Measurements from ENCODE around the gene MYOCD. TPM values are rescaled to one million over a fixed set of nuclear protein-coding genes. Genes with fewer than 3 reads are reported as not detected.

MYOCD gene
- total RNA-seq, 4 donors from 2014 or later = 0.34 to 2.8 (median 0.78) TPM

GRCh38 chr17:12620200-12620720, 45.4 kb upstream of the MYOCD start:
- no peaks in the 10 kb centered on the region for H3K4me1 ChIP-seq
- H3K4me3 ChIP-seq = no peak overlapping the region
- no peaks in the 10 kb centered on the region for H3K36me3 ChIP-seq
- TF ChIP-seq POLR2AphosphoS5 (IDR thresholded peaks at IDR 0.05) = no peak
- TF ChIP-seq, protein P1, sequence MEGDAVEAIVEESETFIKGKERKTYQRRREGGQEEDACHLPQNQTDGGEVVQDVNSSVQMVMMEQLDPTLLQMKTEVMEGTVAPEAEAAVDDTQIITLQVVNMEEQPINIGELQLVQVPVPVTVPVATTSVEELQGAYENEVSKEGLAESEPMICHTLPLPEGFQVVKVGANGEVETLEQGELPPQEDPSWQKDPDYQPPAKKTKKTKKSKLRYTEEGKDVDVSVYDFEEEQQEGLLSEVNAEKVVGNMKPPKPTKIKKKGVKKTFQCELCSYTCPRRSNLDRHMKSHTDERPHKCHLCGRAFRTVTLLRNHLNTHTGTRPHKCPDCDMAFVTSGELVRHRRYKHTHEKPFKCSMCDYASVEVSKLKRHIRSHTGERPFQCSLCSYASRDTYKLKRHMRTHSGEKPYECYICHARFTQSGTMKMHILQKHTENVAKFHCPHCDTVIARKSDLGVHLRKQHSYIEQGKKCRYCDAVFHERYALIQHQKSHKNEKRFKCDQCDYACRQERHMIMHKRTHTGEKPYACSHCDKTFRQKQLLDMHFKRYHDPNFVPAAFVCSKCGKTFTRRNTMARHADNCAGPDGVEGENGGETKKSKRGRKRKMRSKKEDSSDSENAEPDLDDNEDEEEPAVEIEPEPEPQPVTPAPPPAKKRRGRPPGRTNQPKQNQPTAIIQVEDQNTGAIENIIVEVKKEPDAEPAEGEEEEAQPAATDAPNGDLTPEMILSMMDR (IDR thresholded peaks at IDR 0.05) = no peak
- TF ChIP-seq EP300 (IDR thresholded peaks at IDR 0.05) = no peak
- TF ChIP-seq POLR2A (IDR thresholded peaks at IDR 0.05) = no peak
- DNase-seq (ENCODE audit: low spot score in 2 of 2) = no peak
- H3K27me3 ChIP-seq = peaks cover 3% of the 10 kb centered on the region
- H3K9me3 ChIP-seq = no peaks in the 10 kb centered on the region
- no peak overlapping the region for H3K27ac ChIP-seq
- WGBS = 52% methylated on average over 5 of the region's 5 CpGs

GRCh38 chr17:12622726-12623125, 43.0 kb upstream of the MYOCD start:
- 66% methylated on average over 11 of the region's 11 CpGs for WGBS
- H3K4me1 ChIP-seq = no peaks in the 10 kb centered on the region
- no peak for TF ChIP-seq POLR2AphosphoS5 (IDR thresholded peaks at IDR 0.05)
- TF ChIP-seq POLR2A (IDR thresholded peaks at IDR 0.05) = no peak
- no peak for TF ChIP-seq EP300 (IDR thresholded peaks at IDR 0.05)
- TF ChIP-seq, protein P1 (IDR thresholded peaks at IDR 0.05) = no peak
- no peak for DNase-seq (ENCODE audit: low spot score in 2 of 2)
- no peaks in the 10 kb centered on the region for H3K9me3 ChIP-seq
- H3K4me3 ChIP-seq = no peak overlapping the region
- no peaks in the 10 kb centered on the region for H3K36me3 ChIP-seq
- no peak overlapping the region for H3K27ac ChIP-seq
- H3K27me3 ChIP-seq = peaks cover 3% of the 10 kb centered on the region

DNA sequence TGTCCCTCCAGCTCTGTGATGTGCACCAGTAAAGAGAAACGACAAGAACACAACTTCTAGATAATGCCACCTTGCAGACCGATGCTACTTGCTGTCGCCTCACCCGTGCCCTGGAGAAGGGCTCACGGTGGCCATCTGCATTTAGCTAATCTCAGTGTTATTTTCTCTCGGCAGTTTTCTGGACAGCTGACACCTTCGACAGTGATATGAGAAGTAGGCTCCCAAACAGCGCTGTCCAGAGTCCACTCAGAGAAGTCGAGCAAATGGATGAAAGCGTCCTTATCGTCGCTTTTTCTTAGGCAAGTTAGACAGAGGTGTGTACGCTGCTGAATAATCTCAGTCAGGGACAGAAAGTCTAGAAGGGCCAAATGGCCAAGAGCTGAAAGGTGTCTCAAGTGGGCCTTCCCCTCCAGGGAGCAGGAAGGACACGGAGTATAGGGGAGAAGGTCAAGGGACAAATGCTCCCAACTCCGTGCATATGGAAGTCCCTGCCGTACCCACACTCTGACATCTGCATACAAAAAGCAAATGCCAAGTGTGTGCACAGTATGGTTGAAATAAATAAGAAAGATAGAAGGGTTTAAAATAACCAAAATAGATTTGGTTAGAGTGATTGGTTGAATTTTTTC, 42.4 kb upstream of the MYOCD start:
- H3K27ac ChIP-seq = no peak overlapping the region
- TF ChIP-seq POLR2A (IDR thresholded peaks at IDR 0.05) (no peak), POLR2AphosphoS5 (IDR thresholded peaks at IDR 0.05) (no peak), EP300 (IDR thresholded peaks at IDR 0.05) (no peak)
- TF ChIP-seq, protein P1 (IDR thresholded peaks at IDR 0.05) = no peak
- WGBS = 85% methylated on average over 16 of the region's 16 CpGs

GRCh38 chr17:12624211-12624610, 41.5 kb upstream of the MYOCD start:
- WGBS = 82% methylated on average over 3 of the region's 3 CpGs
- H3K4me3 ChIP-seq = no peak overlapping the region
- H3K36me3 ChIP-seq = no peaks in the 10 kb centered on the region
- H3K27ac ChIP-seq = no peak overlapping the region
- no peaks in the 10 kb centered on the region for H3K9me3 ChIP-seq
- DNase-seq (ENCODE audit: low spot score in 2 of 2) = no peak
- peaks cover 3% of the 10 kb centered on the region for H3K27me3 ChIP-seq
- H3K4me1 ChIP-seq = no peaks in the 10 kb centered on the region
- TF ChIP-seq EP300 (IDR thresholded peaks at IDR 0.05) (no peak), POLR2AphosphoS5 (IDR thresholded peaks at IDR 0.05) (no peak), POLR2A (IDR thresholded peaks at IDR 0.05) (no peak)
- TF ChIP-seq, protein P1 (IDR thresholded peaks at IDR 0.05) = no peak

More for the DNA sequence above, 42.4 kb upstream of the MYOCD start:
- H3K4me3 ChIP-seq = no peak overlapping the region
- no peaks in the 10 kb centered on the region for H3K9me3 ChIP-seq
- no peaks in the 10 kb centered on the region for H3K36me3 ChIP-seq
- DNase-seq (ENCODE audit: low spot score in 2 of 2) = no peak
- no peaks in the 10 kb centered on the region for H3K4me1 ChIP-seq
- H3K27me3 ChIP-seq = peaks cover 3% of the 10 kb centered on the region

DNA sequence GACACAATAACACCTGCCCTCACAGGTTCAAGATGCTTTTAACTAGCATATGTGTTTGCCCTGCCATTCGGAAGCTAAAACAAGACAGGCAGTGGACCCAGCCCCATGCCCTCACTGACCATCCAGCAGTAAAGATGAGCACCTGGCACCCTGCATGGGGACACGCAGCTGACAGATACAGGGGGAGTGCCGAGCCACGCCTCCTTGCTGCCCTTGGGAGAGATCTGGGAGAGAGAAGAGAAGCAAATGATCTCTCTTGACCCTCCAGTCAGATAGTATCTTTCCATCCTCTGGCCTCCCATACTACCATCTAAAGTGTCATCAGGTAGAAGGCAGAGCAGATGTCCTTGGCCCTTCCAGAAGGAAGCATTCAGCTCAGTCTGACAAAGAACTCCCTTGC, 40.6 kb upstream of the MYOCD start:
- WGBS = 86% methylated on average over 4 of the region's 4 CpGs
- no peaks in the 10 kb centered on the region for H3K36me3 ChIP-seq
- DNase-seq (ENCODE audit: low spot score in 2 of 2) = no peak

More for the DNA sequence above, 40.6 kb upstream of the MYOCD start:
- H3K9me3 ChIP-seq = no peaks in the 10 kb centered on the region
- no peaks in the 10 kb centered on the region for H3K4me1 ChIP-seq
- H3K27me3 ChIP-seq = peaks cover 3% of the 10 kb centered on the region
- TF ChIP-seq POLR2A (IDR thresholded peaks at IDR 0.05) (no peak), POLR2AphosphoS5 (IDR thresholded peaks at IDR 0.05) (no peak), EP300 (IDR thresholded peaks at IDR 0.05) (no peak)
- TF ChIP-seq, protein P1 (IDR thresholded peaks at IDR 0.05) = no peak
- H3K4me3 ChIP-seq = no peak overlapping the region
- no peak overlapping the region for H3K27ac ChIP-seq

Data from suprapubic skin (tissue), 4 donors.